OCI-LY7 (cell line): Measurements from ENCODE around the gene IRS4. TPM values are rescaled to one million over a fixed set of nuclear protein-coding genes. Genes with fewer than 3 reads are reported as not detected.

ENCODE experiments used
- BruUV-seq: library from RNA; stranded (reverse); fragments of 400-500 nt; replicated peaks from 2 replicates; lab custom pipeline; 2021; lab: Mats Ljungman, UMichigan
- CTCF ChIA-PET: fragments of 300-600 bp; sonication (Branson Sonifier 250); formaldehyde crosslinking; loops from one replicate; lab custom pipeline; 2022; ENCODE audit warnings: antibody characterized with exemption; ENCODE audit not compliant: unreplicated experiment; lab: Charles Lee
- POLR2A ChIA-PET: fragments of 300-600 bp; sonication (Branson Sonifier 250); formaldehyde crosslinking; loops from one replicate; lab custom pipeline; 2022; ENCODE audit warnings: antibody characterized with exemption; lab: Charles Lee
- DNase-seq: peaks from one replicate; pipeline ENCODE4 v3.0.0-alpha.2; 2015; ENCODE audit warnings: low spot score
- H2AFZ ChIP-seq: fragments of 200-600 bp; sonication (generic), shearing (Covaris generic); 2 replicates; pipeline ENCODE4 v1.6.1; 2014; ENCODE audit warnings: mild to moderate bottlenecking, antibody characterized with exemption, low read length, moderate library complexity
- H3K27ac ChIP-seq: fragments of 200-600 bp; sonication (generic); 2 replicates; pipeline ENCODE4 v1.5.1; 2014; ENCODE audit warnings: mixed run types, low read depth, mild to moderate bottlenecking, moderate library complexity, low read length, inconsistent platforms; ENCODE audit not compliant: poor library complexity, severe bottlenecking
- H3K36me3 ChIP-seq: fragments of 200-600 bp; sonication (generic); 2 replicates; pipeline ENCODE4 v1.6.1; 2014; ENCODE audit warnings: mild to moderate bottlenecking, antibody characterized with exemption, low read length, moderate library complexity, mixed read lengths; ENCODE audit not compliant: insufficient read depth
- H3K4me1 ChIP-seq: fragments of 200-600 bp; sonication (generic); 2 replicates; pipeline ENCODE4 v1.5.1; 2014; ENCODE audit warnings: mild to moderate bottlenecking, low read length; ENCODE audit not compliant: insufficient read depth, poor library complexity, severe bottlenecking
- H3K4me2 ChIP-seq: fragments of 200-600 bp; sonication (generic); 2 replicates; pipeline ENCODE4 v1.6.1; 2014; ENCODE audit warnings: mild to moderate bottlenecking, low read length
- H3K4me3 ChIP-seq: fragments of 200-600 bp; sonication (generic); 2 replicates; pipeline ENCODE4 v1.5.1; 2014; ENCODE audit warnings: mild to moderate bottlenecking, low read depth, low read length; ENCODE audit not compliant: poor library complexity, severe bottlenecking
- H3K79me2 ChIP-seq: fragments of 200-600 bp; sonication (generic); 2 replicates; pipeline ENCODE4 v1.6.1; 2016; ENCODE audit warnings: low read depth, mild to moderate bottlenecking, low read length, moderate library complexity, mixed read lengths; ENCODE audit not compliant: insufficient read depth
- H3K9me2 ChIP-seq: fragments of 200-600 bp; sonication (generic); 2 replicates; pipeline ENCODE4 v1.6.1; 2016; ENCODE audit warnings: mild to moderate bottlenecking, low read length, mixed read lengths; ENCODE audit not compliant: insufficient read depth
- H3K9me3 ChIP-seq: fragments of 200-600 bp; sonication (generic); 2 replicates; pipeline ENCODE4 v1.6.1; 2014; ENCODE audit warnings: mild to moderate bottlenecking, mixed run types, low read length, mixed read lengths
- H4K20me1 ChIP-seq: fragments of 200-600 bp; sonication (generic); 2 replicates; pipeline ENCODE4 v1.6.1; 2014; ENCODE audit warnings: mild to moderate bottlenecking, antibody characterized with exemption, low read length, moderate library complexity, mixed read lengths; ENCODE audit not compliant: insufficient read depth
- EZH2phosphoT487 ChIP-seq: fragments of 200-600 bp; sonication (generic); IDR thresholded peaks from 2 replicates; pipeline ENCODE4 v1.6.1; 2018; ENCODE audit warnings: low read depth, borderline replicate concordance, mild to moderate bottlenecking, mixed run types, antibody characterized with exemption, low read length, moderate library complexity, mixed read lengths
- intact Hi-C: fragments of 100-400 bp; cut with micrococcal nuclease; formaldehyde crosslinking; loops from one replicate; pipeline ENCODE4 v1.10.0; 2022; ENCODE audit not compliant: unreplicated experiment
- total RNA-seq, 2 experiments: library from RNA; depleted of rRNA in 1 of 2; stranded (reverse); fragments of >200 nt in 1 of 2; shearing (Covaris generic) in 1 of 2; gene quantifications; 2 replicates each; pipeline ENCODE4 v1.2.3, GENCODE V29; 2014 to 2022
- TF ChIP-seq, protein P1 (sequence below): fragments of 200-600 bp; sonication (generic); conservative IDR thresholded peaks from 2 replicates; pipeline ENCODE4 v1.5.1; 2014; ENCODE audit warnings: mild to moderate bottlenecking, antibody characterized with exemption, low read length, moderate library complexity, mixed read lengths

IRS4 gene
- total RNA-seq, 2 experiments from 2014 or later: not detected

DNA sequence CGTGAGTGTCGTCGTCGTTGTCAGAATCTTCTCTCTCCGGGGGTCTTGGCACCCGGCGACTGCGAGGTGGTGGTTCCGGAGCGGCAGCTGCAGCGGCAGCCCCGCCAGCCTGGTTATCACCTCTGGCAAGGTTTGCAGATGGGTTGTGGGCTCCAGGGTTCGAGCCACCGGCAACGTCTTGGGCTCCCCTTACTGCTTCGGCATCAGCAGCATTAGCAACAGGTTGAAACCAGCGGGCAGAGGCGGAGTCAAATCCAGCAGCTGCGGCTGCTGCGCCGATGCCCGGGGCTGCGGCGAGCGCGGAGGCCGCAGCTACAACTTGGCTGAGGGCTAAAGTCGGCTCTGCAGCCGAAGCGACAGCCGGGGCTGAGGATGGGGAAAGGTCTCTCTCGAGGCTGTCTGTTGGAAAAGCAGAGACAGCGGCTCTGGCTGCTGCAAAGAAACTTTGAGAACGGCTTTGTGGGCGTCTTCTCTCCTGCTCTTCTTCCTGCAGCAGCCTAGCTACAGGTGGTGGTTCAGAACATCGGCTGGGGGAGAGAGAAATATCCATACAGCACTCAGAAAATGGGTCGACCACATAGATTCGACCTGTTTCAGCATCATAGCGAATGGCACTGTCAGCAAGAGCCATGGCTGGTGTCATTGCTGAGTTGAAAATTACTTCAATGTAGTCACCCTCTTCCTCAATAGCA lies 3.6 kb downstream of the IRS4 start:
- H3K79me2 ChIP-seq: no peaks in the 10 kb centered on the region
- no peak overlapping the region for H2AFZ ChIP-seq
- no peaks in the 10 kb centered on the region for H3K36me3 ChIP-seq
- no peak overlapping the region for H3K4me2 ChIP-seq
- no peak overlapping the region for H3K4me3 ChIP-seq
- no peaks in the 10 kb centered on the region for H4K20me1 ChIP-seq
- H3K9me2 ChIP-seq: no peaks in the 10 kb centered on the region
- CTCF ChIA-PET: no interaction called here
- H3K4me1 ChIP-seq: no peaks in the 10 kb centered on the region
- no peak for DNase-seq
- no peak overlapping the region for H3K27ac ChIP-seq
- TF ChIP-seq, protein P1, sequence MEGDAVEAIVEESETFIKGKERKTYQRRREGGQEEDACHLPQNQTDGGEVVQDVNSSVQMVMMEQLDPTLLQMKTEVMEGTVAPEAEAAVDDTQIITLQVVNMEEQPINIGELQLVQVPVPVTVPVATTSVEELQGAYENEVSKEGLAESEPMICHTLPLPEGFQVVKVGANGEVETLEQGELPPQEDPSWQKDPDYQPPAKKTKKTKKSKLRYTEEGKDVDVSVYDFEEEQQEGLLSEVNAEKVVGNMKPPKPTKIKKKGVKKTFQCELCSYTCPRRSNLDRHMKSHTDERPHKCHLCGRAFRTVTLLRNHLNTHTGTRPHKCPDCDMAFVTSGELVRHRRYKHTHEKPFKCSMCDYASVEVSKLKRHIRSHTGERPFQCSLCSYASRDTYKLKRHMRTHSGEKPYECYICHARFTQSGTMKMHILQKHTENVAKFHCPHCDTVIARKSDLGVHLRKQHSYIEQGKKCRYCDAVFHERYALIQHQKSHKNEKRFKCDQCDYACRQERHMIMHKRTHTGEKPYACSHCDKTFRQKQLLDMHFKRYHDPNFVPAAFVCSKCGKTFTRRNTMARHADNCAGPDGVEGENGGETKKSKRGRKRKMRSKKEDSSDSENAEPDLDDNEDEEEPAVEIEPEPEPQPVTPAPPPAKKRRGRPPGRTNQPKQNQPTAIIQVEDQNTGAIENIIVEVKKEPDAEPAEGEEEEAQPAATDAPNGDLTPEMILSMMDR: no peak
- no peak for TF ChIP-seq EZH2phosphoT487
- intact Hi-C loops: no loop called here
- POLR2A ChIA-PET: no interaction called here
- H3K9me3 ChIP-seq: no peaks in the 10 kb centered on the region
- BruUV-seq: no TSS peak

DNA sequence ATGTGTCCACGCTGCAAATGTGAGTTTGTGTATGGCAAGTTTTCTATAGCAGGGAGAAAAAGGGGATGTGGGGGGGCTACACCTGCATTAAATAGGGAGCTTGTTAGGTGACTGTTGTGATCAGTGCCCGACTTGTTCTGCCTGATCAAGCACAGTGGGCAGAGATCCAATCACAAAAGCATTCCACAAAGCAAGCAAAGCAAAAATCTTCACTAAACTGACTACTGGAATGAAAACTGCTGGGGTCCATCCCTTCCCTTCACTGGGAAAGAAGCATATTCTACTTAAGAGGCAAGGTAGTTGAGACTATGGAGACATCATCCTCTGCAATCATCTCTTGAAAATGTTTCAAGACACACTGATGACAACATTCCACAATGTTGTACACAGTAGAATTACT lies 5.2 kb downstream of the IRS4 start:
- no peak for DNase-seq
- ChIA-PET POLR2A (no interaction called here), CTCF (no interaction called here)
- Histone ChIP-seq H3K9me2 (no peaks in the 10 kb centered on the region), H3K4me3 (no peak overlapping the region), H3K36me3 (no peaks in the 10 kb centered on the region), H2AFZ (no peak overlapping the region), H3K4me2 (no peak overlapping the region), H3K9me3 (no peaks in the 10 kb centered on the region), H3K27ac (no peak overlapping the region), H3K79me2 (no peaks in the 10 kb centered on the region), H4K20me1 (no peaks in the 10 kb centered on the region), H3K4me1 (no peaks in the 10 kb centered on the region)
- intact Hi-C loops: no loop called here
- TF ChIP-seq EZH2phosphoT487: no peak
- TF ChIP-seq, protein P1: no peak
- BruUV-seq: no TSS peak

DNA sequence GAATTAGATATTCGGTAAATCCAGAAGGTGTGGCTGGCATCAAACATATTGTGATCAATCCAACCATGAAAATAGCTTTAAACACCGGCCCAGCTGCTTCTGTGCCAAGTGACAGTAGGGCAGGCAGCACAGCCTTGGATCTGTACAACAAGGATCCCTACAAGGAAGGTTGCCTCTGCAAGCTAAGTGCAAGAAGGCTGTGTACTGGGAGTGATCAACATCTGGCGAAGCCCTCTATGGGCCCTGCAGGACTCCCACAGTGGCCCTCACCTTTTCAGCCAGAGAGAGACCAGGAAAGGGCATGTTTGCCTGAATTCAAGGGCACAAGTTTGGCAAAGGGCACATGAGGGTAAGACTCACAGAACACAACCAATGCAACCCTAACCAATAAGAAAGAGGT lies 9.6 kb downstream of the IRS4 start:
- H3K4me2 ChIP-seq: no peak overlapping the region
- CTCF ChIA-PET: no interaction called here

More for the DNA sequence above, 9.6 kb downstream of the IRS4 start:
- H3K9me3 ChIP-seq: no peaks in the 10 kb centered on the region
- intact Hi-C loops: no loop called here
- H3K36me3 ChIP-seq: no peaks in the 10 kb centered on the region
- H2AFZ ChIP-seq: no peak overlapping the region
- no TSS peak for BruUV-seq
- no peak for DNase-seq
- TF ChIP-seq EZH2phosphoT487: no peak
- TF ChIP-seq, protein P1: no peak
- no peak overlapping the region for H3K4me3 ChIP-seq
- no peaks in the 10 kb centered on the region for H4K20me1 ChIP-seq
- POLR2A ChIA-PET: no interaction called here
- H3K27ac ChIP-seq: no peak overlapping the region
- no peaks in the 10 kb centered on the region for H3K9me2 ChIP-seq
- no peaks in the 10 kb centered on the region for H3K79me2 ChIP-seq
- no peaks in the 10 kb centered on the region for H3K4me1 ChIP-seq
